H1 (cell line): ENCODE data around the gene DMXL1. TPM values are rescaled to one million over a fixed set of nuclear protein-coding genes. Genes with fewer than 3 reads are reported as not detected.

Experiments
- CTBP2 ChIP-seq: IDR thresholded peaks from 2 replicates; pipeline ENCODE4 v1.7.0; 2011; ENCODE audit warnings: borderline replicate concordance, mild to moderate bottlenecking, moderate library complexity, mixed read lengths, low read length; ENCODE audit not compliant: insufficient read depth, insufficient read length
- MAFK ChIP-seq: IDR thresholded peaks from 2 replicates; pipeline ENCODE4 v1.6.1; 2012; ENCODE audit warnings: low read depth, mild to moderate bottlenecking, improper control_type of control experiment, low read length
- polyA plus RNA-seq, 7 experiments: library from polyadenylated mRNA; depleted of rRNA in 3 of 7; stranded (reverse) in 5 of 7; unstranded in 2 of 7; fragments of >200 nt in 5 of 7; fragments of 200-250 nt in 2 of 7; gene quantifications; 1 replicate in 5 of 7; 2 replicates in 1 of 7; 4 replicates in 1 of 7; pipeline versions ENCODE4 v1.2.1 to v1.2.3, GENCODE V29; 2011 to 2013; ENCODE audit warnings: missing spikeins in 2 of 7, mixed read lengths in 2 of 7
- total RNA-seq: library from RNA; stranded (reverse); fragmentation: NEBNext Ultra II Directional; extraction: Animal tissue kit (Norgen Biotek cat#: 25700); gene quantifications from 2 replicates; pipeline ENCODE4 v1.2.1, GENCODE V29; 2021
- TF ChIP-seq, protein P1 (sequence below), 3 experiments: IDR thresholded peaks; 1 replicate in 2 of 3; 2 replicates in 1 of 3; pipeline versions ENCODE4 v1.5.1 to v1.6.1; 2011; ENCODE audit warnings: low read length in 3 of 3, mild to moderate bottlenecking in 3 of 3, inconsistent platforms in 2 of 3, low read depth in 1 of 3, moderate library complexity in 1 of 3; ENCODE audit not compliant: insufficient read depth in 1 of 3; ENCODE audit errors: control extremely low read depth in 1 of 3

The DMXL1 gene
- total and polyA plus RNA-seq, 2 of the 8 experiments (the other 6 are each of a cell fraction or from before 2014, with no cell fraction given), result 10.1 to 43.9 TPM

DNA sequence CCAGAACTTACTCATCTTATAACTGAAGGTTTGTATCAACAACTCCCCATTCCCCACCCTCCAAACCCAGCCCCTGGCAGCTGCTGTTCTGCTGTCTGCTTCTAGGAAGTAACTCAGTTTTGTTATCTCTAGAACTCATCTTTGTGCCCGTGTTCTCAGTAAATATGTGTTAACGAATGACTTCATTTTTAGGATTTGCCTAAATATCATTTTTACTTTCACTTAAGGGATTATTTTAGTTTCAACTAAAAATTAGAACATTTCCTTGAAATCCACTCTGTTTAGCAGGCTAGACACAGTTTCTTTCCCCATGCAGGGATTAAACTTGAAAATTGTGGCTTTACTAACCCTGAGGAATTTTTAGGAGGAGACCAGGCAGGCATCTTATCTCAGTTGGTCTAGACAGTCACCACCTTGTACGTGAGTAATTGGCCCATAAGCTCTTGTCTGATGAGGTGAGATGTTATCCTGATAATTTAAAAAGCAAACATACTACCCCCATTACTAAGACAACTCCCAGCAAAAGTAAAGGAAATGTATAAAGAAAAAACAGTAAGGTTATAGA is 216.7 kb downstream of the DMXL1 start (continued):
- TF ChIP-seq, protein P1, sequence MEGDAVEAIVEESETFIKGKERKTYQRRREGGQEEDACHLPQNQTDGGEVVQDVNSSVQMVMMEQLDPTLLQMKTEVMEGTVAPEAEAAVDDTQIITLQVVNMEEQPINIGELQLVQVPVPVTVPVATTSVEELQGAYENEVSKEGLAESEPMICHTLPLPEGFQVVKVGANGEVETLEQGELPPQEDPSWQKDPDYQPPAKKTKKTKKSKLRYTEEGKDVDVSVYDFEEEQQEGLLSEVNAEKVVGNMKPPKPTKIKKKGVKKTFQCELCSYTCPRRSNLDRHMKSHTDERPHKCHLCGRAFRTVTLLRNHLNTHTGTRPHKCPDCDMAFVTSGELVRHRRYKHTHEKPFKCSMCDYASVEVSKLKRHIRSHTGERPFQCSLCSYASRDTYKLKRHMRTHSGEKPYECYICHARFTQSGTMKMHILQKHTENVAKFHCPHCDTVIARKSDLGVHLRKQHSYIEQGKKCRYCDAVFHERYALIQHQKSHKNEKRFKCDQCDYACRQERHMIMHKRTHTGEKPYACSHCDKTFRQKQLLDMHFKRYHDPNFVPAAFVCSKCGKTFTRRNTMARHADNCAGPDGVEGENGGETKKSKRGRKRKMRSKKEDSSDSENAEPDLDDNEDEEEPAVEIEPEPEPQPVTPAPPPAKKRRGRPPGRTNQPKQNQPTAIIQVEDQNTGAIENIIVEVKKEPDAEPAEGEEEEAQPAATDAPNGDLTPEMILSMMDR (IDR thresholded peaks at IDR 0.05; ENCODE audit: control extremely low read depth in 1 of 3, insufficient read depth in 1 of 3, low read depth in 1 of 3, low read length in 3 of 3), result no peak
- no peak for TF ChIP-seq MAFK
- TF ChIP-seq CTBP2, result no peak
- TF ChIP-seq, all 59 proteins: peak for 0
